ENCODE data around the gene VPS16.

DNA sequence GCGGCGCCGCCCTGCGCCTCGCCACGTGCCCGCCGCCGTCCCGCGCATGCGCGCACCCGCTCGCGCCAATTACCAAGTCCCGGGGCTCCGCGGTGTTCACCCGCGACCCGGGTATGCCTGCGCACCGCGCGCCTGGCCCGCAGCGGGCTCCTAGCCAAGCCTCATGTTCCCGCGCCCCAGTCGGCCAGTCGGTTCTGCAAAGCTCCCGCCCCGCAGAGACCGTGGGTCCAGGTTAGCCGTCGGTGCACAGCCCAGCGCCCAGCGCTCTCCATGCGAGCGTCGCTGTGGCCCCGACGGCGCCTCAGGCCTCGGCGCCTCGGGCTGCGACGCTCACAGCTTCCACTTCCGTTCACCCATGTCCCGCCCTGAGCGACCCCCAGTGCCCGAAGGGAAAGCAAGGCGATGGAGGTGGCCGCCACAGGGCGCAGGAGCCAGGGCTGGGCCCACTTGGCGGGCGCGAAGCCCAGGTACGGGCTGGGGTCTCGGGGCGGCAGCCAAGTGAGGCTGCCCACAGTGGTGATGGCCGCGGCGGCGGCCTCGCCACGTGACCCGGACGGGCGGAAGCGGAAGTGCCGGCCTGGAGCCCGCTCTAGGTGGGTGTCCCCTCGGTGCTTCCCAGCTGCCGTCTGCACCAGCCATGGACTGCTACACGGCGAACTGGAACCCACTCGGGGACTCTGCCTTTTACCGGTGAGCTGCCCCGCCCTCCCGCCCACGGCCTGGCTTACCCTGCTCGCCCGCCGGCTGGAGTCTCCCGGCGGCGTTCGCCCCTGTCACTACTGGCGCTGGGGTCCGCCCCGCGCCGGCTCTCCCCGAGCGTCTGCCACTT, at the start of gene VPS16, which contains the start of gene PCED1A:
- TF ChIP-seq POLR2A (IDR thresholded peaks at IDR 0.05; ENCODE audit: low read length) (peak; percentile 63), GATA1 (IDR thresholded peaks at IDR 0.05; ENCODE audit: low read depth, low read length) (no peak)
